ENCODE measurements around the gene OTOP2.
"Not testable (repeated sequence)": the region's sequence is repeated elsewhere in the genome, so short reads cannot be mapped to it uniquely, and the experiment has no call there.

The OTOP2 gene

DNA sequence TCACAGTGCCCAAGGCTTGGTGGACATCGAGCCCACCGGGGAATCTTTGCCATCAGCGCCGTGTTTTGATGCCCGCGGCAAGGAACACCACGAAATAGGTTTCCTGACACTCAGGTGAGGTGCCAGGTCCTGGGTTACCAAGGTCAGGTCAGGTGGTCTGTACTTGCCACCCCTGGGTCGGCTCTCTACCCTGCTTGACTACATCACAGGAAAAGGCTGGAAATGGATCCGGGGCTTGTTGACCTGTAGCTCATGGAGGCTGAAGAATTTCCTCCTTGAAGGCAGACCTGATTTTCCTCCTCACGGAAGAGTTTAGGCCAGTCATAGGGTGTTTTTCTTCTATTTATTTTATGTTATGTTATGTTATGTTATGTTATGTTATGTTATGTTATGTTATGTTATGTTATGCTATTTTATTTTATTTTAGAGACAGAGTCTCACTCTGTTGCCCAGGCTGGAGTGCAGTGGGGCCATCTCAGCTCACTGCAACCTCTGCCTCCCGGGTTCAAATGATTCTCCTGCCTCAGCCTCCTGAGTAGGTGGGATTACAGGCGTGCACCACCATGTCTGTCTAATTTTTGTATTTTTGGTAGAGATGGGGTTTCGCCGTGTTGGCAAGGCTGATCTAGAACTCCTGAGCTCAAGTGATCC lies 58.7 kb downstream of the OTOP2 start:
- peak; percentile 32 for DNase-seq
- in situ Hi-C loops (cut with HindIII; ENCODE audit: low pct_ligation_motif_present, low pct_unique_long_range_greater_than_20kb, low sequenced_read_pairs): not testable (repeated sequence)

Data from ACHN (cell line).